Stomach (tissue), 9 donors: ENCODE measurements around the gene SCG5. TPM values are rescaled to one million over a fixed set of nuclear protein-coding genes. Genes with fewer than 3 reads are reported as not detected.

Experiments
- DNase-seq, 2 donors: peaks; one replicate each; pipeline versions ENCODE4 v3.0.0 to v3.0.0-alpha.2; 2013 to 2019
- H3K27ac ChIP-seq, 5 donors: fragments of 200-600 bp in 4 of 5; sonication (generic) in 4 of 5; one replicate each; pipeline ENCODE4 v1.5.1; 2013 to 2019; ENCODE audit warnings: mild to moderate bottlenecking in 1 of 5, moderate library complexity in 1 of 5
- H3K27me3 ChIP-seq, 3 donors: fragments of 200-600 bp; sonication (generic); one replicate each; pipeline ENCODE4 v1.5.1; 2017 to 2019; ENCODE audit warnings: mixed run types in 1 of 3
- H3K36me3 ChIP-seq, 4 donors: fragments of 200-600 bp; sonication (generic); 1 replicate in 3 of 4; 2 replicates in 1 of 4; pipeline ENCODE4 v1.5.1; 2016 to 2019
- H3K4me1 ChIP-seq, 4 donors: fragments of 200-600 bp; sonication (generic); one replicate each; pipeline ENCODE4 v1.5.1; 2016 to 2019
- H3K4me3 ChIP-seq, 4 donors: fragments of 200-600 bp; sonication (generic) in 3 of 4; one replicate each; pipeline ENCODE4 v1.5.1; 2016 to 2019; ENCODE audit warnings: mild to moderate bottlenecking in 1 of 4
- H3K9me3 ChIP-seq, 4 donors: fragments of 200-600 bp; sonication (generic); one replicate each; pipeline ENCODE4 v1.5.1; 2016 to 2019
- EP300 ChIP-seq: sonication (generic); formaldehyde crosslinking; IDR thresholded peaks from one replicate; pipeline ENCODE4 v1.6.1; 2017; ENCODE audit warnings: antibody characterized with exemption
- POLR2A ChIP-seq, 4 donors: fragments of 450-650 bp; IDR thresholded peaks; one replicate each; pipeline ENCODE4 v1.6.1; 2016; ENCODE audit warnings: antibody characterized with exemption in 4 of 4, control low read depth in 2 of 4, mild to moderate bottlenecking in 1 of 4, moderate library complexity in 1 of 4
- POLR2AphosphoS5 ChIP-seq, 3 donors: sonication (generic); formaldehyde crosslinking; IDR thresholded peaks; one replicate each; pipeline ENCODE4 v1.6.1; 2016; ENCODE audit warnings: antibody characterized with exemption in 3 of 3
- WGBS, 5 donors: extraction: QIAGEN DNeasy Blood & Tissue Kit in 3 of 5; methylation state at CpG; one replicate each; pipeline versions ENCODE4 v1.1.5 to v1.1.7; 2013 to 2018; 5-methylcytosine and 5-hydroxymethylcytosine counted together
- intact Hi-C: fragments of 100-400 bp; cut with DNase I; formaldehyde crosslinking; loops from one replicate; pipeline ENCODE4 v1.15.1; 2023; ENCODE audit warnings: low total_unique reads
- polyA plus RNA-seq, 3 donors: library from polyadenylated mRNA; stranded (reverse); fragments of 200-250 nt; gene quantifications; one replicate each; pipeline ENCODE4 v1.2.3, GENCODE V29; 2013
- total RNA-seq, 5 donors: library from RNA; depleted of rRNA; stranded (reverse); fragments of >200 nt; gene quantifications; one replicate each; pipeline versions ENCODE4 v1.1.0 to v1.2.3, GENCODE V29; 2014 to 2016
- TF ChIP-seq, protein P1 (sequence below), 7 experiments: fragments of 450-650 bp in 4 of 7; fragments of 200-600 bp in 3 of 7; sonication (generic) in 3 of 7; IDR thresholded peaks; one replicate each; pipeline ENCODE4 v1.5.1; 2016 to 2019; ENCODE audit warnings: antibody characterized with exemption in 7 of 7, control low read depth in 2 of 7, mild to moderate bottlenecking in 1 of 7
- donor health status: healthy with polysubstance abuse.
- donor health status: Bipolar disorder and iron deficiency.
- donor health status: healthy.

The SCG5 gene
- total and polyA plus RNA-seq, 8 donors = 1.4 to 16.5 (median 3.9) TPM; not detected in 3

DNA sequence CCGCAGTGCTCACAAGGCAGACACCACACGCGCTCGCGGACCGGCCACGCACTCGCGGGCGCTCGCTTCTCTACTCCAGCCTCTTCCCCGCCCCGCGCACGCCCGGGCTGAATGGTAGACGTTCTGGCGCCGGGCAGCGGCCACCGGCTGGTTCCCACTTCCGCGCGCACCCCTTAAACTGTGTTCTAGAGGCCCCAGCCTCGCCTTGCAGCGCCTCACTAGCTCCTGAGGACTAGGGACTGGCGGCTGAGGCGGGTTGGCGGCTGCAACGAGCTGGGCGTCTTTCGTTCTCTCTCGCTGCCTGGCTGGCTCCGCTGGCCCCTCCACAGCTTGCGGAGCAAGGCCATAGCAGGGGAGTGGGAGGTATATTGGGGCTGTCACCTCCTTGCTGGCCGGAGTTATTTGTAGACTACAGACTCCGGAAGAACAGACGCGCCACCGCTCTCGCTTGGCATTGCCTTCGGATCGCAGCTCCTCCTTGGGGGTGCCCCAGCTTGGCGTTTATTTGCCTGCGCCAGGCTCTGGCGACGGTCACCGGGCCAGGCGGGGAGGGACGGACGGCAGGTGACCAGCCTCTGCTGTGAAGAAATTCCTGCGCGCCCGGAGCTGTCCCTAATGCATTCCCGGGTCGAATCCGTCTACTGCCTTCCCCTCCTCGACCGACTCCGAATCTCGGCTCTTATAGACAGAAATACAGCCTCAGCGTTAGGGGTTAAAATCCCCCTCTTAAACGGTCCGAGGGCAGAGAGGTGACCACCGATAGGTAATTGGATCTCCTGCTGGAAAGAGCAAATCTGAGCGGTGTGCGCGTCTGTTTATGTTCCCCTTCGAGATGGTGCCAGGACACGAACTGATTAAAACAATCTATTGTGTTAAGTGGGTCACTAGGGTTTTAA, 77.6 kb downstream of the SCG5 start:
- Histone ChIP-seq H3K4me1 (peaks cover 26 to 36% (median 28%) of the 10 kb centered on the region in 4 donors), H3K4me3 (peak overlapping the region; percentile 38 to 61 (median 51)), H3K27ac (peak overlapping the region in 4 of 5 donors; percentile 33 to 82 (median 75)), H3K36me3 (no peaks in the 10 kb centered on the region), H3K9me3 (no peaks in the 10 kb centered on the region), H3K27me3 (peaks cover 21 to 76% (median 50%) of the 10 kb centered on the region in 3 donors)
- no peak for TF ChIP-seq POLR2A (IDR thresholded peaks at IDR 0.05)
- no peak for TF ChIP-seq POLR2AphosphoS5 (IDR thresholded peaks at IDR 0.05)
- TF ChIP-seq EP300 = no peak
- TF ChIP-seq, protein P1, sequence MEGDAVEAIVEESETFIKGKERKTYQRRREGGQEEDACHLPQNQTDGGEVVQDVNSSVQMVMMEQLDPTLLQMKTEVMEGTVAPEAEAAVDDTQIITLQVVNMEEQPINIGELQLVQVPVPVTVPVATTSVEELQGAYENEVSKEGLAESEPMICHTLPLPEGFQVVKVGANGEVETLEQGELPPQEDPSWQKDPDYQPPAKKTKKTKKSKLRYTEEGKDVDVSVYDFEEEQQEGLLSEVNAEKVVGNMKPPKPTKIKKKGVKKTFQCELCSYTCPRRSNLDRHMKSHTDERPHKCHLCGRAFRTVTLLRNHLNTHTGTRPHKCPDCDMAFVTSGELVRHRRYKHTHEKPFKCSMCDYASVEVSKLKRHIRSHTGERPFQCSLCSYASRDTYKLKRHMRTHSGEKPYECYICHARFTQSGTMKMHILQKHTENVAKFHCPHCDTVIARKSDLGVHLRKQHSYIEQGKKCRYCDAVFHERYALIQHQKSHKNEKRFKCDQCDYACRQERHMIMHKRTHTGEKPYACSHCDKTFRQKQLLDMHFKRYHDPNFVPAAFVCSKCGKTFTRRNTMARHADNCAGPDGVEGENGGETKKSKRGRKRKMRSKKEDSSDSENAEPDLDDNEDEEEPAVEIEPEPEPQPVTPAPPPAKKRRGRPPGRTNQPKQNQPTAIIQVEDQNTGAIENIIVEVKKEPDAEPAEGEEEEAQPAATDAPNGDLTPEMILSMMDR (IDR thresholded peaks at IDR 0.05) = no peak
- intact Hi-C loops = no loop called here
- peak; percentile 43 to 51 for DNase-seq
- WGBS, 5 donors = 2 to 9% (median 3%) methylated on average over 11 to 70 of the region's 70 CpGs

DNA sequence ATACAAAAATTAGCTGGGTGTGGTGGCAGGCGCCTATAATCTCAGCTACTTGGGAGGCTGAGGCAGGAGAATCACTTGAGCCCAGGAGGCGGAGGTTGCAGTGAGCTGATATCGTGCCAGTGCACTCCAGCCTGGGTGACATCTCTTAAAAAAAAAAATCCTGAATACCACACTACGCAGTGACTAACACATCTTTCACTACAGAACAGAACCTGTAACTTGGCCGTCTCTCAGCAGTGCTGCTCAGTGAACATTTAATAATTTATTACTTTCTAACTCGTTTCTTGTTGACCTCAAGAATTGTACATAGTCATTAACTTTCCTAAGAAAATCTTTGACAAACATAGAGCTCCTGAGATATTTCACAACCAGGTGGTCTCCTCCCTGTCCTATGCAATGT, 80.1 kb downstream of the SCG5 start:
- Histone ChIP-seq H3K9me3 (no peaks in the 10 kb centered on the region), H3K4me3 (peak overlapping the region in 1 of 4 donors; percentile 55), H3K27ac (peak overlapping the region in 1 of 5 donors; percentile 82), H3K27me3 (peaks cover 17 to 51% (median 39%) of the 10 kb centered on the region in 3 donors), H3K36me3 (no peaks in the 10 kb centered on the region), H3K4me1 (peaks cover 26 to 30% (median 28%) of the 10 kb centered on the region in 4 donors)
- intact Hi-C loops = no loop called here
- no peak for TF ChIP-seq POLR2AphosphoS5 (IDR thresholded peaks at IDR 0.05)
- no peak for TF ChIP-seq POLR2A (IDR thresholded peaks at IDR 0.05)
- TF ChIP-seq EP300 = no peak
- TF ChIP-seq, protein P1 (IDR thresholded peaks at IDR 0.05) = no peak
- no peak for DNase-seq
- WGBS, 5 donors = 75 to 84% (median 82%) methylated on average over 6 of the region's 6 CpGs

DNA sequence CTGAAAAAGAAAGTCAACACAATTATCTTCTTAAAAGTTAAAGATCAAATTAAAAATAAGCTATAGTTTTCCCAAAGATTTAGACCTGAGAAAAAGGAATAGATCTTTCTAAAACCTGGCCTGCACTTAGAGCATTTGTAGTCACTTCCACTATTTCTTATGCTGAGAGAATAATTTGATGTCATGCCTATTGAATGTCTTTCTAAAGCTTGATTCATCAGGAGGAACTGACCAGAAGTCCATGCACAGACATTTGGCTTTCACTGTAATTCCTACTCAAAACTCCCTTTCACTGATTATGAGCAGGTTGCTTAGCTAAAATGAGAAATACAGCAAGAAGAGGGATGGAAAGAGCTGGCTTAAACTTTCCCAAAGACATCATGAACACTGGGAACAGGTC, 80.6 kb downstream of the SCG5 start:
- DNase-seq = no peak
- Histone ChIP-seq H3K9me3 (no peaks in the 10 kb centered on the region), H3K27ac (no peak overlapping the region), H3K36me3 (no peaks in the 10 kb centered on the region), H3K4me1 (peaks cover 24 to 25% (median 25%) of the 10 kb centered on the region in 4 donors), H3K4me3 (no peak overlapping the region), H3K27me3 (peaks cover 16 to 45% (median 33%) of the 10 kb centered on the region in 3 donors)
- intact Hi-C loops = no loop called here
- TF ChIP-seq POLR2AphosphoS5 (IDR thresholded peaks at IDR 0.05) (no peak), POLR2A (IDR thresholded peaks at IDR 0.05) (no peak), EP300 (no peak)
- TF ChIP-seq, protein P1 (IDR thresholded peaks at IDR 0.05) = no peak

DNA sequence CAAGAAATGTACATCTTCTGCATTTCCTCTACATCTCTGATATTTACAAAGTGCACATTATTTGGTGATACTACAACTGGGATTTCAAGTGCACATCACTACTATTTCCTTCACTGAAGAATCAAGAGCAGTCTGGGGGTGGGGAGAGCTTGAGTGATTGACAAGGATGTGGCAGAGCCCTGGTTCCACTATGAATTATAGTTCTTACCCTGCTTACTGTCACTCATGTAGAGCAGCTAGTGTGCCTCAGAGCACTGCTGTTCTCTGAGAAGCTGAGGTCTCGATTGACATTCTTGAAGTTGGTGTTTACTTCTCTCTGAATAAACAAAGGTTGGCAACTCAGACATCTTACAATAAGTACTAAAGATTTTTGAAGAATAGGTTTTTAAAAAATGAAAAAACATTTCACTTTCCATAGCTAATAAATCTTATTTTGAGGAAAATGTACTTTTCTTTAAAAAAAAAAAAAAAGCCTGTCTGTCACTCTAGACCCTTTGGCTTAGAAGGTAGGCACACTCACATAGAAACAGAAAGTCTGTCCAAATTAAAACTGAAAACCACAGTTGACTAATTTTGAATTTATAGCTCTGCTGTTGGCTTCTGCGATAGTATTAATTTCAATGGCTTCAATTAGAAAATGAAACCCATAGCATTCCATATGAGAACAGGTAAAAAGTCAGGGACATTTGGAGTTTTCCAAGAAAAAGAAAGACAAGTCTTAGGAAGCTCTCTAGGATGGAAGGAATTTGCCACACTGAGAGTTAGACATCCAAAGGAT, 81.8 kb downstream of the SCG5 start:
- intact Hi-C loops = no loop called here
- Histone ChIP-seq H3K9me3 (peaks cover 0 to 6% (median 2%) of the 10 kb centered on the region in 4 donors), H3K27me3 (peaks cover 4 to 33% (median 21%) of the 10 kb centered on the region in 3 donors), H3K36me3 (no peaks in the 10 kb centered on the region), H3K4me1 (peaks cover 12 to 13% (median 12%) of the 10 kb centered on the region in 4 donors), H3K27ac (no peak overlapping the region), H3K4me3 (no peak overlapping the region)
- no peak for DNase-seq
- WGBS, 5 donors = 53 to 61% (median 54%) methylated on average over 2 of the region's 2 CpGs
- TF ChIP-seq POLR2AphosphoS5 (IDR thresholded peaks at IDR 0.05) = no peak
- no peak for TF ChIP-seq POLR2A (IDR thresholded peaks at IDR 0.05)
- TF ChIP-seq EP300 = no peak
- TF ChIP-seq, protein P1 (IDR thresholded peaks at IDR 0.05) = no peak
